Stimulated activated CD4-positive, alpha-beta T cell treated with anti-CD3 and anti-CD28 coated beads, Interleukin-4, amount 100 ng/mL, for 24 hours (primary cell): ENCODE data around the gene ACBD6.

Experiments used
- DNase-seq: peaks from one replicate; pipeline ENCODE4 v3.0.0-alpha.2; 2020

Gene ACBD6

GRCh38 chr1:180365039-180365438 is 137.3 kb downstream of the ACBD6 start:
- no peak for DNase-seq

DNA sequence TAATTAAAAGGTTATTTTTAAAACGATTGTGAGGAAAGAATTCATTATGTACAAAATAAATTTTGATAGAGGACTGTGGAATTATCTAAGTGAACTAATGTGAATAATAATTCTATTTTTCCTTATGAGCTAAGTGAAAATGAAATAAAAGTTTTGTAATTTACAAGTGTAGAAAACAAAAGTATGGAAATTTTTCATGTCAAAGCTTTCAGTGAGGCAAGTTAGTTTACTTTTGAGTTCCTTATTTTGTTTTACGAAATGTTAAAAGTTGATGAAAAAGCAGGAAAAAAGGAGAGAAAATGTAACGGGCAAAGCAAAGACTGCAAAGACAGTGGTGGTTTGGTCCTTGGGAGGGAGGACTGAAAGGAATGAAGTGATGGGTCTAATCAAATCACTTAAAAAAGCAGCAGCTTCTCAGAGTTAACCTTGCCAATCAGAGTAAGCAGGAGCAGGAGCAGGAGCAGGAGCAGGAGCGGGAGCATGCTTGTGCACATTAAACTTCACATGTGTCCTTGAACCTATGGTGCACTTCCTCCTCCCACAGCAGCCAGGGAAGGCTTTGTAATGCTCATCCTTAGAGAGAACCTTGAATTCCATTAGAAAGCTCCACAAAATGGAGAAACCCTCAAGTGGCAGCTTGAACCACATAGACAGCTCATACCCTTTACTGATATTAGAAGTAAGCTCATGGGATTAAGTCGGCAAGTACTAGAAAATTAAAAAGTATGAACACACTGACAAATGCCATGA is 139.0 kb downstream of the ACBD6 start:
- no peak for DNase-seq

DNA sequence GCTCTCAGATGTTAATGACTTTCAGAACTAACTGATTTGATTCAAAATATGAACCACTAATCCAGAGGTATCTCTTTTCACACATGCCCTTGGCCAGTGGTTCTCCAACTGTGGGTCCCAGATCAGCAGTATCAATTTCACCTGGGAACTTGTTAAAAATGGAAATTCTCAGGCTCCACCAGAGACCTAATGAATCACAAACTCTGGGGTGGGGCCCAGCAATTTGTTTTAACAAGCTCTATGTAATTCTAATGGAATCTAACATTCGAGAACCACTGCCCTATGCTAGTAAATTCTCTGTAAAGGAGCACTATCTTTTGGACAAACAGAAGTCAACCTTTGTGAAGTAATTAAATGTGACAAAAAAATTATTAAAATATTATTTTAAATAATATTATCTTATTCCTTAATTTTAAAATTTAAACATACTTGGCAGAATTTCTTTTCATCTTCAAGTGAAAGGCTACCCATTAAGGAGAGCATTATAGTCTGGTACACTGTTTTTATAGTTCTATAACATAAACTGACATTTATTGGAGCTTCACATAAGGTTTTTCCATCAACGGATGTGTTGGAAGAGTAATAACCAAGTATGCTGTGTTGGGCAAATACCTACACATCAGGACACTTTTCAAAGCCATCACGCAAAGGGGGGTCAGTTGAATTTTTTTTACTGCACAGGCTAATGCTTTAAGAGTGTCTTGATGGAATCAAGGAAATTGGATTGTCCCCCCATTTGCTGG is 141.9 kb downstream of the ACBD6 start:
- no peak for DNase-seq

DNA sequence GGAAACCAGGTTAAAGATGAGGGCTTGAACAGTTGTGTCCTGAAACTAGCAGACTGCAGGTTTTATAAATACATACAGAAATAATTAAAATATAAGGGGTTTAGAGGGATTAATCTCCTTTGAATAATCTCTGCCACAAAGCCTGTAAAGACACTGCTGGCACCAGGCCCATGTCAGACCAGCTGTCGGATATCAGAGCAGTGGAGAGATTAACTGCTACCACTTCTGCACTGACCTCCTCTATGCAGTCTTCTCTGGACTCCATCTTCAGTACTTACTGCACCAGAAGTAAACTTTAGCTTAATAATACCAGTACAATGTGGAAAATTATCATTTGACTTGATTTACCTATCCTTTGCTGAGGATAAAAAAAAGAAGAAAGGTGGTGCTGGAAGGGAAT is 143.7 kb downstream of the ACBD6 start:
- DNase-seq: no peak

DNA sequence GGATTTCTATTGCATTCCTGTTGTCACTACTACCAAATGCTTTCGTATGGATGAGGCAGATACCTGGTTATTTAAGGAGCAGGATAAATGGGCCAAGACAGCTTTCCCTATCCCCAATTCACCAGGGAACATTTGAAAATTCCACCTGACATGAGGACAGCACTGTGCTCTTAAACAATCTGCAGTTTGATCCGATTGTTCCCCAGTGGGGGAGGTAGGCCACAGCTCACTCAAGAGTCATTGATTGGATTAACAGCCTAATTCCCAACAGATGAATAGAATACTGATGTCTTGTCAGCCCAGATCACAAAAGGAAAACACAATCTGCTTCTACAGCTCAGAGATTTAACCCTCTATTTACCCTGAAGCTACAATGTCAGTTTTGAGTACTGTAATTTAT is 148.4 kb downstream of the ACBD6 start:
- DNase-seq: no peak

GRCh38 chr1:180352588-180352987 is 149.8 kb downstream of the ACBD6 start:
- no peak for DNase-seq

DNA sequence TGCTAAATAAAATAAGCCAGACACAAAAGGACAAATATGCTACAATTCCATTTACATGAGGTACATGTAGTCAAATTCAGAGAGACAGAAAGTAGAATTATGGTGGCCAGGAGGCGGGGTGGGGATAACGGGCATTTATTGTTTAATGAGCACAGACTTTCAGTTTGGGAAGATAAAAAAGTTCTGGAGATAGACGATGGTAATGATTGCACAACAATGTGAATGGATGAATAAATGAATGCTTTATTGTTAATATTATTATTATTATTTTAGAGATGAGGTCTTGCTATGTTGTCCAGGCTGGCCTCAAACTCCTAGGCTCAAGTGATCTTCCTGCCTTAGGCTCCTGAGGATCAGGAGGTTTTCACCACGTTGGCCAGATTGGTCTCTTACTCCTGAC is 150.4 kb downstream of the ACBD6 start:
- no peak for DNase-seq

GRCh38 chr1:180345148-180345547 is 157.2 kb downstream of the ACBD6 start:
- DNase-seq: no peak

DNA sequence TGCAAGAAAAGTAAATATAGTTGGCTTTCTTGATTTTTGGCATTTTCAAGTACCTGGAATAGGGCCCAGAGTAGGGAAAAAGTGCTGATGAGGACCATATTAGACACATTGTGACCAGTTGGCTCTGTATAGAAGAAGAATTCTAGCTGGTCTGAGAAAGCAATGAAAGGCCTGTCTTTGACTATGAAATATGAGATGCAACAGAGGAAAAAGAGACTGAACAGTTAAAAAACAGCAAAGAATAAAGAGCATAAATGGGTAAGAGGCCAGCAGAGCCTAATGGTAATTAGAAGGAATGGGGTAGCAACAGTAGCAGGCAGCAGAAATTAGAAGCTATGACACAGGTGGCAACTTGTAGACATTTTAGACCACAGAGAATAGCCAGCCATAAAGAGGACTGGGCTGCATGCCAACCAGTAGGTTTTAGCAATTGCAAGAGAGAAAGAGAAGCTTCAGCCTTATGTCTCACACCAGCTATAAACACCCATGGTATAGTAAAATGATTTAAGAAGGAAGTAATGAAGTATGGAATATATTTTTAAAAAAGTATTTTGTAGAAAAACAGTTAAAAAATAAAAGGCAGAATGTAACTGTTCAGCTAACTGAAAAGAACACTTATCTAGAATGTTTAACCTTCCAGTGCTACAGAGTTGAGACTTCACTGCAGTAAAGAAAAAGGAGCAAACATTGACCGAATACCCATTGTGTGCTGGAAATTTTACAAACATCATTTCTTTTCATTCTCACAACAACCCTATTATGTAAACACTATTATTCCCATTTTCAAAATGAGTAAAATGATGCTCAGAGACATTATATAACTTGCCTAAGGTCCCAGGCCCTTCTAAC is 158.2 kb downstream of the ACBD6 start:
- DNase-seq: no peak

DNA sequence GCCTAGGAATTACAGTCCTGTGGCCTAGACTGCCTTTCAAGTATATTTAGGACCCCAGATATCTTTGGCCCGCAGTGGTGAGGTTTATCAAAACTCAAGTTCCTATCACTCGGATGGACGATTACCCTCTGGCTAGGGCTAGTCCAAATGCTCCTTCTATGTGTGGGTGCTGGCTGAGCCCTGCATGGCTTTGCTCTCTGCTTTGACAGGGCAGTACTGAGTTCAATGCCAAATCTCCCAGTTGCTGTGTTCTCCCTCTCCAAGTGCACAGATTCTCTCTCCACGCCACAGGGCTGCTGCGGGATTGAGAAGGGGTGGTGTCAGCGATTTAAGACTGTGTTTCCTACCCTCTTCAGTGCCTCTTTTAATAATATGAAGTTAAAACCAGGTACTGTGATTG is 175.3 kb downstream of the ACBD6 start:
- no peak for DNase-seq

GRCh38 chr1:180312926-180313325 is 189.5 kb downstream of the ACBD6 start:
- no peak for DNase-seq

DNA sequence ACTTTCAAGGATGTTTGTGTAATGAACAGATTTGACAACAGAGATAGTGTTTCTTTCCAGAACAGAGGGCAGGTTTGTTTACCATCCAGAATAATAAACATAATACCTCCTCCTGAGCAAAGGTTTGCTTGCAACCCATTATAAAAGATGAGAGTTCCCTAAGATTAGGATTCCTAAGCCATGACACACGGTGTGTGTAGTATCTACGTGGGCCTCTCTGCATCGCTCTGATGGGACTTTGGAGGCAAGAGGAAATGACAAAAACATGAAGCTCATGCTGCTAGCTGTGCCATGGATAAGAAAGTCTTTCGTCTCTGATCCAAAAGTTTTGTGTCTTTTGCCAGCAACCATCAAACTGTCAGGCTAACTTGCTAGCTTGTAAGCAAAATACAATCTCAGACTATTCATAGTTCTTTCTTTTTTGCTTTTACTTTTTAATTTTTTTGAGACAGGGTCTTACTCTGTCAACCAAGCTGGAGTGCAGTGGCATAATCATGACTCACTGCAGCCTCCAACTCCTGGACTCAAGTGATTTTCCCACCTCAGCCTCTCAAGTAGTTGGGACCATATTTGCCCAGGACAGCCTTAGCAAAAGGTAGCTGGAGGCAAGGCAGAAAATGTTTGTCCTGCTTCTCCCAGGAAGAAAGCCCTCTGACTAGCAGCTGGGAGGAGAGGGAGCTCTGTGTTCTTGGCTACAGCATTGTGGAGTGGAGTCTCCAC is 191.2 kb downstream of the ACBD6 start:
- DNase-seq: no peak

- no peak for DNase-seq
These were observed 192.3 kb downstream of the ACBD6 start for GRCh38 chr1:180310095-180310494.

GRCh38 chr1:180309338-180309737 is 193.0 kb downstream of the ACBD6 start:
- no peak for DNase-seq

- no peak for DNase-seq
These were observed 201.1 kb downstream of the ACBD6 start for GRCh38 chr1:180301135-180301742.

GRCh38 chr1:180299479-180300221 is 202.7 kb downstream of the ACBD6 start:
- no peak for DNase-seq

- no peak for DNase-seq
These were observed 206.4 kb downstream of the ACBD6 start for GRCh38 chr1:180295999-180296398.

DNA sequence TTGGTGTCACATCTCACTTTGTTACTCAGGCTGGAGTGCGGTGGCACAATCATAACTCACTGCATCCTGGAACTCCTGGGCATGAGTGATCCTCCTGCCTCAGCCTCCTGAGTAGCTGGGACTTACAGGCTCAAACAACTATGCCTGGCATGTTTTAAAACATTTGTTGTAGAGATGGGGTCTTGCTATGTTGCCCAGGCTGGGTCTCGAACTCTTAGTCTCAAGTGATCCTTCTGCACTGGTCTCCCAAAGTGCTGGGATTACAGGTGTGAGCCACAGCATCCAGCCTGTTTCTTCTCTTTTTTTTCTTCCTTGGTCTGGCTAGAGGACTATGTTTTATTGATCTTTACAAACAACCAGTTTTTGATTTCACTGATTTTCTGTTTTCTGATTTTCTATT is 207.7 kb downstream of the ACBD6 start:
- no peak for DNase-seq

GRCh38 chr1:180291004-180291403 is 211.4 kb downstream of the ACBD6 start:
- DNase-seq: no peak

GRCh38 chr1:180290265-180291001 is 211.9 kb downstream of the ACBD6 start:
- DNase-seq: no peak

GRCh38 chr1:180288940-180289339 is 213.4 kb downstream of the ACBD6 start:
- no peak for DNase-seq
